GM21737 (cell line): ENCODE results near the gene WDR83.
"Not testable (repeated sequence)": the region's sequence is repeated elsewhere in the genome, so short reads cannot be mapped to it uniquely, and the experiment has no call there.

ENCODE experiments used
- ATAC-seq: cut with Tn5 transposase; IDR thresholded peaks from one replicate; pipeline ENCODE4 v1.9.1; 2021; ENCODE audit warnings: mild to moderate bottlenecking, moderate library complexity; ENCODE audit not compliant: unreplicated experiment

WDR83 gene

GRCh38 chr19:12655546-12655945 lies 11.1 kb upstream of the WDR83 start:
- no peak for ATAC-seq

GRCh38 chr19:12656899-12657571 lies 9.6 kb upstream of the WDR83 start:
- ATAC-seq: no peak

GRCh38 chr19:12657966-12658365 lies 8.6 kb upstream of the WDR83 start:
- ATAC-seq: no peak

GRCh38 chr19:12660980-12661379 lies 5.6 kb upstream of the WDR83 start:
- ATAC-seq: no peak

DNA sequence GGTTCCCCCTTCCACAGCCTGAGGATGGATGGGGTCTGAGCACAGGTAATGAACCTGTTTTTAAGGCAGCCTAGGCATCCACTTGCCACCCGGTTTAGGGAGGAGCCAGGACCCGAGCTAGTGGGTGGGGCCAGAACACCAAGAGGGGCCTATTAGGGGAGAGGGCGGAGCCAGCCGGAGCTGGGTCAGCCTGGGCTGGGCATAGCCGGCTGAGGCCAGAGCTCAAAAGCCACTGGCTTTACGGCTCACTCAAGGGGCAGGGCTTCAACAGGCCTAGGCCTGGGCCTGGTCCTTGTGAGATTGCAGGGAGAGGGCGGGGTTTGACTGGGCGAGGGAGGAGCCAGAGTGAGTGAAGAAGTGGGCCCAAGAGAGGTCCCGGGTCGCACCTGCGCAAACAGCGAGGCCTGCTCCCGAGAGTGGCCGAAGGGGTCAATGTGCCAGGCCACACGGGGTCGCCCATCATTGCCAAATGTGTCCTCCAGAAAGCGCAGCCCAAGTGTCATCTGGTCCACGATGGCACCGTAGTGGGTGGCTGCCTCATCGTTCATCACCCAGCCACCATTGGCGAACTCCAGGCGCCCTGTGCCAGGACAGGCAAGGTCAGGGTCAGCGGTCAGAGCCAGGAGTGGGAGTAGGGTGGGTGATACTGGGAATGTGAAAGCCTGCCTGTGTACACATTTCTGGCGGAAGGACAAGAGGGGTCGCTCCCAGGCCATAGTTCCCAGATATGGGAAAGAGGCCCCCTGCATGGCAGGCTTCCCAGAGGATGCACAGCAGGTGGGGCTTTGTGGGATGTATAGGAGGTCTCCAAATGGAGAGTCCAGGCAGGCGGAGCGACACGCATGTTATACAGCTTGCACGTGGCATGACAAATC lies 2.0 kb upstream of the WDR83 start:
- no peak for ATAC-seq

GRCh38 chr19:12665281-12665573 lies 1.4 kb upstream of the WDR83 start:
- no peak for ATAC-seq

GRCh38 chr19:12665671-12666264 lies 839 bp upstream of the WDR83 start:
- no peak for ATAC-seq

DNA sequence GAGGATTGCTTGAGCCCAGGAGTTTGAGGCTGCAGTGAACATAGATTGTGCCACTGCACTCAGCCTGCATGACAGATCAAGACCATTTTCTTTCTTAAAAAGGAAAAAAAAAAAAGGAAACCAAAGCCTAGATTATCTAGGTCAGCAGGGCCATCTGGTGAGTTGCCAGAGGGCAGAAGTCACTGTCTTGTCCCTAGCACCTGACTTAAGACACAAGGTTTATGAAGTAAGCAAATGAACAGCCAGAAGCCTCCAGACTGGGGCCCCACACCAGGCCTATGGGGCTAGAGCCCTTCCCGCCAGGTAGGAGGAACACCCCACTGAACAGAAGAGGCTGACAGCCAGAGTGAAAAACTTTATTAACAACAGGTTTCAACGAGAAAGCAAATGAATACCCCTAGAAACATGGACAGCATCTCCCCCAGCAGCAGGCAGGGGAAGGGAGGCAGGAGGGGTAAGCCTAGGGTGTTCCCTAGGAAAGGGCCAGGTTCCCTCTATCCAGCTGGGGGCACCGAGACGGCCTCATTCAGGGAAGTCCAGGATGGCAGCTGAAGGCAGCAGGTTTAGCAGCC lies 1.2 kb downstream of the WDR83 start:
- ATAC-seq: no peak

GRCh38 chr19:12668346-12668745 lies 1.7 kb downstream of the WDR83 start:
- no peak for ATAC-seq

GRCh38 chr19:12668932-12669269 lies 2.3 kb downstream of the WDR83 start:
- no peak for ATAC-seq

- ATAC-seq: no peak
Measured at GRCh38 chr19:12669270-12670158, 2.9 kb downstream of the WDR83 start.

DNA sequence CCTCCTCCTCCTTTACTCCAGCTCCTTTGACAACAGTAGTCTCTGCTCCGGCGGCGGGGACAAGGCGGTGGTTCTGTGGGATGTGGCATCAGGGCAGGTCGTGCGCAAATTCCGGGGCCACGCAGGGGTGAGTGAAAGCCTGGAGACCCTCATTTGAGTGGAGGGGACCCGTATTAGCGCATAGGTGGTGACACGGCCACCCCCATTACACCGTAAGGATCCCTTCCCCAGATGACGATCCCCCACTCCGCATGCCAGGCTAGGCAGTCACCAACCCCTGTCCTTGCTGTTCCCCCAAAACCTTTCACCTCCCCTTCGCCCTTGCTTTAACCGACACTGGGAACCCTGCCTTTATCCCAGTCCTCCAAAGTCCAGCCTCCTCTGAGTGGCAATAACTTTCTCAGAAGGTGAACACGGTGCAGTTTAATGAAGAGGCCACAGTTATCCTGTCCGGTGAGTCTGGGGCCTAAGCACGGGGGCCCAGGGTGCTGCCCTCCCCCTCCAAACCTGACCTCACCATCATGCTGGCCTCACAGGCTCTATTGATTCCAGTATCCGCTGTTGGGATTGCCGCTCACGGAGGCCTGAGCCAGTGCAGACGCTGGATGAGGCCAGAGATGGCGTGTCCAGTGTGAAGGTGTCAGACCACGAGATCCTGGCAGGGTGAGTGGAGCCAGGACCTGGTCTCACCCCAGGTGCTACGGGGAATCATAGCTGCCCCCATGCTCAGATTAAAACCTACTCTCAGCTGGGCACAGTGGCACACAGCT lies 3.7 kb downstream of the WDR83 start:
- ATAC-seq: no peak

DNA sequence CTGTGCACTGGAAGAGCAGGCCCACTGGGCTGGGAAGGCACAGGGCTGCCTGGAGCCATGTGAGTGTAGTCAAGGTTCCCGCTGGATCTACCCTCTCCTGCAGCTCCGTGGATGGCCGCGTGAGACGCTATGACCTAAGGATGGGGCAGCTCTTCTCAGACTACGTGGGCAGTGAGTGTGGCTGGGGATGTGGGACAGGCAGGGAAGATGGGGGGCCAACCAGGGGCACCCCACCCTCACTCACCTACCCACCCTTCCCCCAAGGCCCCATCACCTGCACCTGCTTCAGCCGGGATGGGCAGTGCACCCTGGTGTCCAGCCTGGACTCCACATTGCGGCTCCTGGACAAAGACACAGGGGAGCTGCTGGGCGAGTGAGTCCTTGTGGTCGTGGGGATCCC lies 6.1 kb downstream of the WDR83 start:
- no peak for ATAC-seq

- ATAC-seq: no peak
Measured at GRCh38 chr19:12675399-12675798, 8.8 kb downstream of the WDR83 start.

- ATAC-seq: no peak
Measured at GRCh38 chr19:12675940-12676339, 9.3 kb downstream of the WDR83 start.

DNA sequence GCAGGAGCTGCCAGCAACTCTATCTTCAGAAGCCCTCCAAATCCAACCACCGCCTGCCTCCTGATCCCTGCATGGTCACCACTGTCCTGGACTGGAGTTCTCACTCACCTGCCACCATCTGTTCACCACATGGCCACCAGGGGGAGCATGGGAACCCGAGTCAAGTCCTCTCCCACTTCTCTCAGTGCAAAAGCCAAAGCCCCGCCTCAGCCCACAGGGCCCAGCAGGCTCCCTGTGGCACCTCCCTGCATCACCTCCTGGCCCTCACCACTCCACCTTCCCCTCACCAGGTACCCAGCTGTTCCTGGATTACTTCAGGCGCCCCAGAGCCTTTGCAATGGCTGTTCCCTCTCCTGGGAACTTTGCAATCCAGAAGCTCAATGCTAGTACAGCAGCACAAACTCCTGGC lies 9.8 kb downstream of the WDR83 start:
- ATAC-seq: no peak

DNA sequence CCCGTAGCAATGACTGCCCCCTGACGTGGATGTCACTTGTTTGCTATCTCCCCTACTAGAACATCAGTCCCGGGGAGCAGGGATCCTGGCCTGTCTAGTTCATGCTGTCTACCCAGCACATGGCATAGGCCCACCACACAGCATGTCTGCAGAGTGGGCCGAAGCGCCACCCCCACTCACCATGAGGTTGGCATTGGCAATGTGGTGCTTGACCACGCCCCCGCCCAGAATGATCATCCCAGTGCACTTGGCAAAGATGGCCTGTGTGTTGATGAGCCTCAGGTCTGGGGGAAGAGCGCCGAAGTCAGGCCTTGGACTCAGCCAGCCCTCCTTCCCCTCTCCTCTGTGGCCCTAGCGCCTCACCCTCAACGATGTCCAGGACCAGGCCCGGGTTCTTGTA lies 10.3 kb downstream of the WDR83 start:
- no peak for ATAC-seq

- ATAC-seq: not testable (repeated sequence)
Measured at GRCh38 chr19:12678039-12678438, 11.4 kb downstream of the WDR83 start.

GRCh38 chr19:12680034-12680433 lies 13.4 kb downstream of the WDR83 start:
- no peak for ATAC-seq
